Retinal pigment epithelial cell (primary cell): ENCODE measurements around the gene MYO15B.
"Not testable (repeated sequence)": the region's sequence is repeated elsewhere in the genome, so short reads cannot be mapped to it uniquely, and the experiment has no call there.

Experiments used
- DNase-seq: peaks from one replicate; pipeline ENCODE4 v3.0.0-alpha.2; 2010; ENCODE audit warnings: low read depth
- H3K4me3 ChIP-seq: 2 replicates; pipeline ENCODE4 v1.5.1; 2011; ENCODE audit warnings: mild to moderate bottlenecking, low read length, control low read depth, moderate library complexity
- TF ChIP-seq, protein P1 (sequence below): conservative IDR thresholded peaks from 2 replicates; pipeline ENCODE4 v1.5.1; 2011; ENCODE audit warnings: low read depth, low read length, control low read depth, inconsistent platforms

Gene MYO15B

GRCh38 chr17:75575197-75575596 lies 12.4 kb upstream of the MYO15B start:
- no peak for DNase-seq
- TF ChIP-seq, protein P1, sequence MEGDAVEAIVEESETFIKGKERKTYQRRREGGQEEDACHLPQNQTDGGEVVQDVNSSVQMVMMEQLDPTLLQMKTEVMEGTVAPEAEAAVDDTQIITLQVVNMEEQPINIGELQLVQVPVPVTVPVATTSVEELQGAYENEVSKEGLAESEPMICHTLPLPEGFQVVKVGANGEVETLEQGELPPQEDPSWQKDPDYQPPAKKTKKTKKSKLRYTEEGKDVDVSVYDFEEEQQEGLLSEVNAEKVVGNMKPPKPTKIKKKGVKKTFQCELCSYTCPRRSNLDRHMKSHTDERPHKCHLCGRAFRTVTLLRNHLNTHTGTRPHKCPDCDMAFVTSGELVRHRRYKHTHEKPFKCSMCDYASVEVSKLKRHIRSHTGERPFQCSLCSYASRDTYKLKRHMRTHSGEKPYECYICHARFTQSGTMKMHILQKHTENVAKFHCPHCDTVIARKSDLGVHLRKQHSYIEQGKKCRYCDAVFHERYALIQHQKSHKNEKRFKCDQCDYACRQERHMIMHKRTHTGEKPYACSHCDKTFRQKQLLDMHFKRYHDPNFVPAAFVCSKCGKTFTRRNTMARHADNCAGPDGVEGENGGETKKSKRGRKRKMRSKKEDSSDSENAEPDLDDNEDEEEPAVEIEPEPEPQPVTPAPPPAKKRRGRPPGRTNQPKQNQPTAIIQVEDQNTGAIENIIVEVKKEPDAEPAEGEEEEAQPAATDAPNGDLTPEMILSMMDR, result no peak
- H3K4me3 ChIP-seq, result no peak overlapping the region

- H3K4me3 ChIP-seq, result no peak overlapping the region
- TF ChIP-seq, protein P1, result no peak
- no peak for DNase-seq
Observed at GRCh38 chr17:75575728-75576127, 11.9 kb upstream of the MYO15B start.

DNA sequence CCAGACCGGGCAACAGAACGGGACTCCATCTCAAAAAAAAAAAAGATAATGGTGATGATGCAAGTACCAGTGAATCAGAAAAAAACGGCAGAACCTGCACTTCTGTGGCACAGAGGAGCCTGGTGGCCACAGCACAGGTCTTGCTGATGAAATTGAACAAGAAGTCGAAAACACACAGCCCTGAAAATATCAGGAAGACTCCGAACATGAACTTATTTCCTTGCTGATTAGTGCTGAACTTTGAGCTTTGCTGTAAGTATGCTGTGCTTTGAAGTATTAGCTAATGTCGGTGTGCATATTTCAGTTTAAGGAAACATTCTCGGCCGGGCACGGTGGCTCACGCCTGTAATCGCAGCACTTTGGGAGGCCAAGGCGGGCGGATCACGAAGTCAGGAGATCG lies 10.9 kb upstream of the MYO15B start:
- H3K4me3 ChIP-seq, result no peak overlapping the region
- DNase-seq, result no peak
- TF ChIP-seq, protein P1, result no peak

DNA sequence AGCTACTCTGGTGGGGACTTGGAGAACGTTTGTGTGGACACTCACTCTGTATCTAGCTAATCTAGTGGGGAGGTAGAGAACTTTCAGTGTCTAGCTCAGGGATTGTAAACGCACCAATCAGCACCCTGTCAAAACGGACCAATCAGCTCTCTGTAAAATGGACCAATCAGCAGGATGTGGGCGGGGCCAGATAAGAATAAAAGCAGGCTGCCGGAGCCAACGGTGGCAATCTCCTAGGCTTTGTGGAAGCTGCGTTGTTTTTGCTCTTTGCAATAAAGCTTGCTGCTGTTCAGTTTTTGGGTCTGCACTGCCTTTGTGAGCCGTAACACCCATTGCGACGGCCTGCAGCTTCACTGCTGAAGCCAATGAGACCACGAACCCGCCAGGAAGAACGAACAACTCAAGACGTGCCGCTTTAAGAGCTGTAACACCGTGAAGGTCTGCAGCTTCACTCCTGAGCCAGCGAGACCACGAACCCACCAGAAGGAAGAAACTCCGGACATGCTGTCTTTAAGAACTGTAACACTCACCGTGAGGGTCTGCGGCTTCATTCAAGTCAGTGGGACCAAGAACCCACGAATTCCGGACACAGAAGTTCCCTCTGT lies 6.4 kb upstream of the MYO15B start:
- H3K4me3 ChIP-seq, DNase-seq: not testable (repeated sequence)

DNA sequence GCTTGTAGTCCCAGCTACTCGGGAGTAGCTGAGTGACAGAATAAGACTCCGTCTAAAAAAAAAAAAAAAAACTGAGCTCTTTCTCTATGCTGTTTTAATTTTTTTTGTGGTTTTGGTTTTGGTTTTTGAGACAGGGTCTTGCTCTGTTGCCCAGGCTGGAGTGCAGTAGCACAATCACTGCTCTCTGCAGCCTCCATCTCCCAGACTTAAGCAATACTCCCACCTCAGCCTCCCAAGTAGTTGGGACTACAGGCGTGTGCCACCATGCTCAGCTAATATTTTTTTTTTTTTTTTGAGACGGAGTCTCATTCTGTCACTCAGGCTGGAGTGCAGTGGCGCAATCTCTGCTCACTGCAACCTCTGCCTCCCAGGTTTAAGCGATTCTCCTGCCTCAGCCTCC lies 4.4 kb upstream of the MYO15B start:
- H3K4me3 ChIP-seq, DNase-seq: not testable (repeated sequence)

- DNase-seq, result no peak
- TF ChIP-seq, protein P1, result no peak
- no peak overlapping the region for H3K4me3 ChIP-seq
Observed at GRCh38 chr17:75584849-75585175, 2.8 kb upstream of the MYO15B start.

DNA sequence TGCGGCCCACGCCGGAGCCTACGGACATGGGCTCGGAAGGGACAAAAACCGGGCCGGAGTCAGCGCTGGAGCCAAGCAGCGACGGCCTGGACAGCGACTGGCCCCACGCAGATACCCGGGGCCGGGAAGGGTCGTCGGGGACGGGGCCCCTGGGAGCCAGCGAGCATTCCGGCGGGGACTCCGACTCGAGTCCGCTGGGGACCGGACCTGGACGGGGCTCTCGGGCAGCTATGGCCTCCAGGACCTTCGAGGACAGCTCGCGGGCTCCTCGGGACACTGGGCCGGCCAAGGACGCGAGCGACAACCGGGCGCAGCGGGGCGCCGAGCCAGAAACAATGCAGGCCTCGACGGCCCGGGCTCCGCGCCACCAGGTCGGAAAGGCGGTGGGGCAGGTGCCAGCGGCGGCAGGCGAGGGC lies 1.0 kb downstream of the MYO15B start:
- TF ChIP-seq, protein P1, result no peak
- H3K4me3 ChIP-seq, result no peak overlapping the region
- no peak for DNase-seq

GRCh38 chr17:75589012-75589918 lies 1.7 kb downstream of the MYO15B start:
- TF ChIP-seq, protein P1, result peak; percentile 27
- peak; percentile 27 for DNase-seq
- peak overlapping the region; percentile 46 for H3K4me3 ChIP-seq
